Smooth muscle cell (in vitro differentiated cells): ENCODE measurements around the gene TMEM59. TPM values are rescaled to one million over a fixed set of nuclear protein-coding genes. Genes with fewer than 3 reads are reported as not detected.
"Not testable (repeated sequence)": the region's sequence is repeated elsewhere in the genome, so short reads cannot be mapped to it uniquely, and the experiment has no call there.

Experiments used
- DNase-seq: peaks from one replicate; lab custom pipeline; 2025; ENCODE audit not compliant: unreplicated experiment; lab: John Stamatoyannopoulos, UW
- H2AFZ ChIP-seq: fragments of 200-600 bp; sonication (generic); 2 replicates; pipeline ENCODE4 v1.6.0; 2016; ENCODE audit warnings: antibody characterized with exemption, low read depth, mild to moderate bottlenecking
- H3F3A ChIP-seq: fragments of 200-600 bp; sonication (generic); 2 replicates; pipeline ENCODE4 v1.6.0; 2017; ENCODE audit warnings: antibody characterized with exemption, low read depth
- H3K27ac ChIP-seq: fragments of 200-600 bp; sonication (generic); 2 replicates; pipeline ENCODE4 v1.5.1; 2016; ENCODE audit warnings: low read depth, mild to moderate bottlenecking
- H3K27me3 ChIP-seq: fragments of 200-600 bp; sonication (generic); 2 replicates; pipeline ENCODE4 v1.6.1; 2016; ENCODE audit warnings: low read depth, mild to moderate bottlenecking
- H3K36me3 ChIP-seq: fragments of 200-600 bp; sonication (generic); 2 replicates; pipeline ENCODE4 v1.5.1; 2016; ENCODE audit warnings: low read depth
- H3K4me1 ChIP-seq: fragments of 200-600 bp; sonication (generic); 2 replicates; pipeline ENCODE4 v1.5.1; 2016; ENCODE audit warnings: low read depth
- H3K4me2 ChIP-seq: fragments of 200-600 bp; sonication (generic); 2 replicates; pipeline ENCODE4 v1.6.0; 2016; ENCODE audit warnings: mild to moderate bottlenecking
- H3K4me3 ChIP-seq: fragments of 200-600 bp; sonication (generic); 2 replicates; pipeline ENCODE4 v1.5.1; 2016; ENCODE audit warnings: mild to moderate bottlenecking
- H3K79me2 ChIP-seq: fragments of 200-600 bp; sonication (generic); 2 replicates; pipeline ENCODE4 v1.6.0; 2016; ENCODE audit warnings: low read depth, mild to moderate bottlenecking
- H3K9ac ChIP-seq: fragments of 200-600 bp; sonication (generic); 2 replicates; pipeline ENCODE4 v1.6.0; 2016; ENCODE audit warnings: low read depth
- H3K9me3 ChIP-seq: fragments of 200-600 bp; sonication (generic); replicated peaks from 2 replicates; pipeline ENCODE4 v1.5.1; 2016; ENCODE audit warnings: low read depth
- H4K20me1 ChIP-seq: fragments of 200-600 bp; sonication (generic); 2 replicates; pipeline ENCODE4 v1.6.0; 2016; ENCODE audit warnings: low read depth
- CTCF ChIP-seq: fragments of 200-600 bp; sonication (generic); IDR thresholded peaks from 2 replicates; pipeline ENCODE4 v1.5.1; 2017; ENCODE audit warnings: borderline replicate concordance, mild to moderate bottlenecking, antibody characterized with exemption; ENCODE audit not compliant: insufficient read depth, poor library complexity, severe bottlenecking
- WGBS: methylation state at CpG from one replicate; pipeline ENCODE4 v1.1.7; 2016; ENCODE audit warnings: low lambda C conversion rate; 5-methylcytosine and 5-hydroxymethylcytosine counted together
- polyA plus RNA-seq: library from polyadenylated mRNA; unstranded; fragments of >200 nt; fragmentation: Nextera tagmentation; extraction: Ambion mirVana; gene quantifications from 2 replicates; pipeline ENCODE4 v1.2.1, GENCODE V29; 2016
- total RNA-seq: library from RNA; depleted of rRNA; stranded (reverse); fragments of >200 nt; gene quantifications from 2 replicates; pipeline ENCODE4 v1.2.3, GENCODE V29; 2014

TMEM59 gene
- total and polyA plus RNA-seq, 2 experiments from 2014 or later = 402 to 444 TPM

DNA sequence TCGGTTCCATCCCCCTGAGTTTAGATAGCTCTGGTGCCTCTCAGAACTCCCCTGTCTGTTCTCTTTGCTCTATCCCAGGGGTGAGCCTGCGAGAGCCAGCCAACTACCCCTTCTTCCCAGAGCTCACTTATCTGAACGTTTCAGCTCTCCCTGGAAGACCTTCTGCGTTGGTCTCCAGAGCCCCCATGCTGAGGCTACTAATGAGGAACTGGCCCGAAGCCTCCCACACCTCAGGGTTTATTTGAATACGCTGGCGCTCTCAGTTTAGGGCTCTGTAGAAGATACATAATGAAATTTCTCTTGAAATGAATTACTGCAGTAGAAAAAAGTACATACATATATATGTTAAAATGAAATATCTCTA lies 43.9 kb upstream of the TMEM59 start:
- Histone ChIP-seq H2AFZ (no peak overlapping the region), H3K79me2 (no peaks in the 10 kb centered on the region), H3K9ac (no peak overlapping the region), H3K27me3 (no peaks in the 10 kb centered on the region), H3K27ac (no peak overlapping the region), H3K4me3 (no peak overlapping the region), H3F3A (no peaks in the 10 kb centered on the region), H4K20me1 (no peaks in the 10 kb centered on the region), H3K4me2 (no peak overlapping the region), H3K36me3 (no peaks in the 10 kb centered on the region), H3K9me3 (no peaks in the 10 kb centered on the region), H3K4me1 (peaks cover 4% of the 10 kb centered on the region)
- DNase-seq = no peak
- TF ChIP-seq CTCF = no peak
- 81% methylated on average over 7 of the region's 7 CpGs for WGBS

DNA sequence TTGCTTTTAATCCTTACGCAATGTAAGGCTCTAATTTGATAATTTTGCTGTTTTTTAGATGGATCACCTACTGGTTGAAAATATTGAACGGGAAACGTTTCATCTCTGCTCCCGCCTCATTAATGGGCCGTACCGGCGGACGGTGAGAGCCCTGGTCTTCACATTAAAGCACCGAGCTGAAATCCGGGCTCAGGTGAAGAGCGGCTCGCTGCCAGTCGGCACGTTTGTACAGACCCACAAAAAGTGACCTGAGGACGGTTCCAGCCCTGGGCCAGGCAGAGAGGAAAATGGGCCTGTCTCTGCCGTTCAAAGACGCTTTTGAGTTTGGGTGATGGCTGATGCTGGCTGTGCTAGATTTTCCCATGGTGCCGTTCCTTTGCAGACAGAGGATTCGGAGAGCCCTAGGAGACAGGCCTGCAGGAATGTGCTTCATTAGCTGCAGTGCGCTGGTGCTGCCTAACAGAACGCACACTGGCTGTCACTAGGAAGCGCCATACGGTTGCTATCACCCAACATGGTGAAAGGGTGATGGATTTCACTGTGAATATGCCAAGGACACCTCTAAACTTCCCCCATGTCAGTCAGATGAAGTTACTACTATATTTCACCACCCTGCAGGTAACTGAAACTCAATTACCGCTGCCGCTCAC lies 43.3 kb upstream of the TMEM59 start:
- Histone ChIP-seq H3K4me1 (peaks cover 4% of the 10 kb centered on the region), H3K27ac (no peak overlapping the region)
- WGBS = 94% methylated on average over 25 of the region's 25 CpGs

GRCh38 chr1:54095546-54096226 lies 42.7 kb upstream of the TMEM59 start:
- TF ChIP-seq CTCF = no peak
- no peaks in the 10 kb centered on the region for H3F3A ChIP-seq
- no peaks in the 10 kb centered on the region for H4K20me1 ChIP-seq
- H2AFZ ChIP-seq = no peak overlapping the region
- H3K27me3 ChIP-seq = no peaks in the 10 kb centered on the region
- no peaks in the 10 kb centered on the region for H3K36me3 ChIP-seq
- no peak overlapping the region for H3K4me2 ChIP-seq
- no peak for DNase-seq
- no peaks in the 10 kb centered on the region for H3K79me2 ChIP-seq
- WGBS = 86% methylated on average over 8 of the region's 8 CpGs
- no peak overlapping the region for H3K27ac ChIP-seq
- H3K4me1 ChIP-seq = peaks cover 4% of the 10 kb centered on the region
- H3K9ac ChIP-seq = no peak overlapping the region
- H3K4me3 ChIP-seq = no peak overlapping the region
- no peaks in the 10 kb centered on the region for H3K9me3 ChIP-seq

More for the DNA sequence above, 43.3 kb upstream of the TMEM59 start:
- Histone ChIP-seq H4K20me1 (no peaks in the 10 kb centered on the region), H3F3A (no peaks in the 10 kb centered on the region), H3K79me2 (no peaks in the 10 kb centered on the region), H3K4me3 (no peak overlapping the region), H2AFZ (no peak overlapping the region), H3K27me3 (no peaks in the 10 kb centered on the region), H3K36me3 (no peaks in the 10 kb centered on the region), H3K4me2 (no peak overlapping the region), H3K9ac (no peak overlapping the region), H3K9me3 (no peaks in the 10 kb centered on the region)
- TF ChIP-seq CTCF = no peak
- no peak for DNase-seq

DNA sequence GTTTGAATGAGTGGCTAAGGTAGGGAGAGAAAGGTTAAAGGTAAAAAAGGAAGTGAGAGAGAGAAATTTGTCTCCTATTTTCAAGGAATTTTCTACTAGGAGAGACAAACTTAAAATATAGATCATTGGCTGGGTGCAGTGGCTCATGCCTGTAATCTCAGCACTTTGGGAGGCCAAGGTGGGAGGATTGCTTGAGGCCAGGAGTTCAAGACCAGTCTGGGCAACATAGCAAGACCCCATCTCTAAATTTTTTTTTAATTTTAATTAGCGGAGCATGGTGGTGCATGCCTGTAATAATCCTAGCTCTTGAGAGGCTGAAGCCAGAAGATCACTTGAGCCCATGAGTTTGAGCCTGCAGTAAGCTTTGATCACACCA lies 41.7 kb upstream of the TMEM59 start:
- not testable (repeated sequence) for H4K20me1 ChIP-seq, H3K4me3 ChIP-seq, H3K36me3 ChIP-seq, H3K27ac ChIP-seq, H3K4me1 ChIP-seq, H2AFZ ChIP-seq, H3K27me3 ChIP-seq, H3F3A ChIP-seq, DNase-seq, H3K79me2 ChIP-seq, H3K4me2 ChIP-seq, H3K9me3 ChIP-seq, H3K9ac ChIP-seq
- WGBS = 35% methylated on average over 1 of the region's 1 CpG
